GM21526 (cell line): Measurements from ENCODE around the gene MYO1D.

Experiments used
- ATAC-seq: cut with Tn5 transposase; IDR thresholded peaks from one replicate; pipeline ENCODE4 v1.9.1; 2021; ENCODE audit warnings: moderate library complexity; ENCODE audit not compliant: unreplicated experiment, low FRiP score

MYO1D gene

GRCh38 chr17:32497431-32498205, 379.3 kb downstream of the MYO1D start:
- no peak for ATAC-seq

GRCh38 chr17:32496395-32497073, 380.4 kb downstream of the MYO1D start:
- no peak for ATAC-seq

DNA sequence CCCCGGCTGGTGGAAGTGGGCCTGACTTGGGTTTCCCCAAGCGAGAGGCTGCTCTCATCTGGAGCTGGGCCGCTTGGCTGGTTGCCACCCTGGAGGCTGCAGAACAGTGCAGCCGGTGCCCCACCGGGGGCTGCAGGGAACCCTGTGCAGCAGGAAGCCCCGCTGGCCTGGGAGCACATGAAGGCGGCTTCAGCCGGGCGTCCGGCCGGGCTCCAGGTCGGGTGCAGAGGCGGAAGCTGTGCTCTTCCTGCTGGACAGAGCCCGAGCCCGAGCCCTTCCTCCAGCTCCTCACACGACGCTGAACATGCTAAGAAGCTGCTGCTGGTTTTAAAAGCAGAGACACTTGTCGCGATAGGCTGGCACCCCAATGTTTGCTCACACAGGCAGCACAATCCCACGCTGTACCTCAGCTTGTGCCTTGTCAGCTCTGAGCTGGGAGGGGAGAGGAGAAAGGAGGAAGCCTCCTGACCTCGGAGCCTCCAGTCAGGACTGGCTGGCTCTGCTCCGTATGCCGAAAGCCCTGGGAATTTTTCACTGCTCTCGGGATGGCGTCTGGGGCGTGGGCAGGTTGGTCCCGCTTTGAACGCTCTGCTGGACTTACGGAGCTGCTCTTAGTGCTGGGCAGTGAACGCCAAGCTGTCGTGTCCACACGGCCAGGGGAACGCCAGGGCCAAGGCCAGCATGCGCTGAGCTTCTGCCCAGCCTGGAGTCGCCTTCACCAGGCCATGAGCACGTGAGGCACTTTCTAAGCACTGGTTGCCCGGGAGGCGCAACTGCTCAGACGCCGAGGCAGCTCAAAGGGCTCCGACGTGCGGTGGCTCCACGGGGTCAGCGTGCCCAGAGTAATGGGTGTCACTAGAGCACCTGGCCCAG, 381.3 kb downstream of the MYO1D start:
- ATAC-seq, result no peak

DNA sequence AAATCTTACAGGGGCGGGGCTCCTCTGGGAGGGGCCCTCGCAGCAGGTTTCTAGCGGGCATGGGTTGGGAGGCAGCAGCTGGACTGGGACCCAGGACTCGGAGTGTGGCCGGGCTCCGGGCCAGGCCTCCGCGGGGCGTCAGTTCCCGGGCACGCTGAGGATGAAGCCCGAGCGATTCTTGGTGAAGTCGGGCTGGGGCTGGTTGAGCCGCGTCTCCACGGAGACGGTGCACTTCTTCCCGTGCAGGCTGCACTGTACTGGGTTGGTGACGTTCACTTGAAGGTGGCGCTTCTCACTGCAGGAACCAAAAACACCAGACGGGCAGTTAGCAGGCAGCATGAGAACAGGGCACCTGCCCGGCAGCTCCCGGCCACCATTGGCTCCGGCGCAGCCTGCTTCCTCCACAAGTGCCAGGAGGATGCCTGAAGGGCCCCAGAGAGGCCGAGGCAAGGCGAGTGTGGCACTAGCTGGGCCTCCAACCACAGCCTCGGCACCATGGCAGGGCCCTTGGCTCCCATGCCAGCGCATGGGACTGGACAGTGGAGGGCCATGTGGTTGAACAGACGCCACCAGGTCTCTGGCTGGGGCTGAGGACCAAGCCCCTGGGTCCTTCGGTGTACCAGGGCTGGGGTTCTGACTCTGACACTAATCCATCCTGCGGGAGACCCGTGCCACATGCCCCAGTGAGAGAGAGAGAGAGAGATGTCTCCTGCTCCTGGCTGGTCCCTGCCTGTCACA, 382.1 kb downstream of the MYO1D start:
- ATAC-seq, result no peak

DNA sequence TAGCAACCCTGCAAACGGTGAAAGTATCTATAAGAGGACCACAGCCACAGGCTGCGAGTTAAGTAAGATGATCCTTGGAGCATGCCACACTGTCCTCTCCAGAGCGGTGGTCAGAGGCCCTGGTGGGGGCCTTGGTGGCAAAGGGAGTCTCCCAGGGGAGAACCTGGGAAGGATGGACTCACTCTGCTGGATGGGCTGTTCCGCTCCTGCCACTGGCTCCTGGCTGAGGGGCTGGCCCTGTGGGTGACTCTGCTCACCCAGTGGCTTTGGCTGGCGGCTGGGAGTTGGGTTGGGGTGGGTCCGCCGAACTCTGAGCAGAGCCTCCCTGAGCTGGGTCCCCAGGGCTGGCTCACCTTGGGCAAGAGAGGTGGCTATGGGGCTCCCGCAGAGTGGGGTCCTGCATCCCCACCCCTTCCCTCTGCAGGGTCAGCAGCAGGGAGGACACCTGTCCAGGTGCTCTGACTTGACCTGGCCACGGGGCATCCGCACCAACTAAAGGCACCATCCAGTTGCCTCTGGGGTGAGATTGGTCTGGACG, 382.9 kb downstream of the MYO1D start:
- ATAC-seq, result no peak

GRCh38 chr17:32493571-32493970, 383.4 kb downstream of the MYO1D start:
- no peak for ATAC-seq

DNA sequence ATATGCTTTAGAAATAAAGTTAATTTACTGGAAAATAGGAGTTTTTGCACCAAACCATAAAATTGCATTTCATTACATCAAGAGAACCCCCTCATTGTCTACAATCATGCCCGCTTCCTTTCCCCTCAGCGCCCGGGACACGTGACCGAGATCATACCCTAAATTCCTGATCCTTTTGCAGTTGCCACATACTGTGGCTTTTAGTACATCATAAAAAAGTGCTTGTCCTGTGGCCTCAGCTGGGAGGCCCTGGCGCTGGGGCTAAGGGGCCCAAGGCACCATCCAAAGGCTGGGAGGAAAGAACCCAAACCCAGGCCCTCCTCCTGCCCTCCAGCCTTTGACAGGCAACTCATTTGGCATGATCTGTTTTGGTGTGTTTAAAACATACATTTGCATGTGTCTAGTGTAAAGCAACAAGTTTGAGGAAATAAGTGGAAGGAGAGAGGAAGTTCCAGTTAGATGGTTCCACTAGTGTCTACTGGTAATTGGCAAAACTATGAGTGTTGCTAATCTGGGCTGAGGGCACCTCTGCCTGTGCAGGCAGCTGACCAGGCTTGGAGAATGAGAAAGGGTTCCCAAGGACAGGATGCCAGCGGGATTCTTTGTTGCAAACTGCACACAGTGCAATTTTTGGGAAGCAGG, 384.2 kb downstream of the MYO1D start:
- no peak for ATAC-seq

GRCh38 chr17:32492264-32492589, 384.7 kb downstream of the MYO1D start:
- no peak for ATAC-seq

DNA sequence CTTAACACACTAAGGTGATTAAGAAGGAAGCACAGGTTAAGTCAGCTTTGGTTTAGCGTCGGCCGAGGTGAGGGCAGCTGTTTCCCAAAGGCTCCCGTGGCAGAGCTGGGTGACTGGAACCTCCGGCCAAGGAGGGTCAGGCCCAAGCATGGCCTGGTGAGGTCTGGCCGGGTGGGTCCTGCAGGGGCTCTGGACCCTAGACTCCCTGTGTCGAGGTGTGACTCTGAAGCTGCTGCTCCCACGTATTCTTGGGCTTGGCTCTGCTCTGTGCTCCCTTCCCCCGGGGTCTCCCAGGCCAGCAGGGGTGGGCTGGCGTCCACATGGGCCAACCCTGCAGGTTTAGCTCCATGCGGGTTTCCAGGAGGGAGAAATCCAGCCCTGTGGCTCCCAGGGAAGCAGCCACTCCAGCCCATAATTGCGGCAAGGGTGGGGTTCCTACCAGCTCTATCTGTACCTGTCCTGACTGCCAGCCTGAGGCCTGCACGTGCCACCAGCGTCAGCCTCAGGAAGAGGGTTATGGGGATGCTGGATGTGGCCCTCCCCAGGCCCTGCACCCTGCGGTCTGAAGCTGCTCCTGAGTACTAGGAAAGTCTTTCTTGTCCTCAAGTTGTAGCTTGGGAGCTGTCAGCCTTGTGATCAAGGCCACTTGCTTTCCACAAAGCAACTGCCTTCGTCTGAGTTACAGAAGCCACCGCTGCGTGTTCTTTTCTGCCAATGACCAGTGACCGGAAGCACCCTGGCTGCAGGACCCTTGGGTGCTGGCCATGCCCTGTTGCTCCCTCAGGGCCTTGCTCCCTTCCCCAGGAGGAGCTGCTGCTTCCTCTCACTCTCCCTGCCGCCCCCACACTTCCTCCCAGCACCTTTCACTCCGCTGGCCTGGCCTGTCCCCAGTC, 385.3 kb downstream of the MYO1D start:
- ATAC-seq, result no peak

- no peak for ATAC-seq
Measured at GRCh38 chr17:32490101-32490482, 386.8 kb downstream of the MYO1D start.

DNA sequence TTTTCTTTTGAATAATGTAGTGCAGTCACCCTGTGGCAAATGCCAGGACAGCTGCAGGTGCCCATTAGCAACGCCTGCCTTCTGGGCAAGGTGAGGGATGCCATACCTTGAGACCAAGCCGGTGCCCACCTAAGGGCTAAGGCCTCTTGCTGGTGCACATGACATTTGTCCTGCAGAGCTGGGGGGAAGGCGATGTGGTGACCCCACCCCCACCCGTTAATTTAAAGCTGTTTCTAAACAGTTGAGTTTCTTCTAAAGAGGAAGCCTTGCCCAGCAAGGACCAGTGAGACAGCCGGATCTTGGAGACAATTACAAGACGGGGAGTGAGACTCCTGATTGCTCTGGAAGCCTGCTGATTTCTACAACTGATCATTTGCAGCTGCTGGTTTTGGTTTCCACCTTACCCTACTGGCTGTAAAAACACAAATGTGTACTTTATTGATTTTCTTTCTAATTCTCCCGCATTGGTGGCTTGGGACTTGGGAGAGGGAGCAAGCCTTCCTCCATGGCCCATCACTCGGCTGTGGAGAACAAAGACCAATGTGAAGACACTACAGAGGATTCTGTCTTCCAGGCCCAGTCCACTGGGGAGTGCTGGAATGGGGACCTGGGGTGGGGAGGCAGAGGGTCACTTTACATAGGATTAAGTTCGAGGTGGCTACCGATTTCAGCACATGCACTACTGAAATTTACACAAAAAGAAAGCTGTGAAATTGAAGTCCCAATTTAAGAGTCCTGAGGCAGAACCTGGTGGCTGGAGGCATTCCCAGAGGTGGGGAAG, 387.4 kb downstream of the MYO1D start:
- ATAC-seq, result no peak

DNA sequence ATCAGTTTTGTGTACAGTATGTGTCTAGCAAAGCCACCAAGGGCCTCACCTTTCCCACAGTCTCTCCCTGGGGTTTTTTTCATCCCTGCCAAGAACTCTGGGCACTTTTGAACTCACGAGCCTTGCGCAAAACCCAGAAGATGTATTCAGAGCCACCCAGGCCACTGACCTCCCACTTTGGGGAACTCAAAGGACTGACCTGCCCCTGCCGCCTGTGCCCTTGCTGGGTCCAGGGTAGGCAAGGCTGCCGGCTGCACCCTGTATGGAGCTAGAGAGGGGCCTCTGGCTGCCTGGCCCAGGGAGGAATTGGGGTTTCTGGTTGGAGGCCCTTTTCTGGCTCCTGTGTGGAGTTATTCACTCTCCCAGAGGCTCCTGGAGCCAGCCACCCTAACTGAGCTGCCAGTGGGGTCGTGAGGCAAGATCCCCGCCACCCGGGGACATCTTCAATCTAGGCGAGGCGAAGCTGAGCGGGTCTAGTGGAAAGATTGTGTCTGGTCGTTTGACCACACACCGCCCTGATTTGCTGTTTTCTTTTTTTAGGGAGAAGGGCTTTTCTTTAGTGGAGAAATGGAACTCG, 388.2 kb downstream of the MYO1D start:
- ATAC-seq, result no peak

DNA sequence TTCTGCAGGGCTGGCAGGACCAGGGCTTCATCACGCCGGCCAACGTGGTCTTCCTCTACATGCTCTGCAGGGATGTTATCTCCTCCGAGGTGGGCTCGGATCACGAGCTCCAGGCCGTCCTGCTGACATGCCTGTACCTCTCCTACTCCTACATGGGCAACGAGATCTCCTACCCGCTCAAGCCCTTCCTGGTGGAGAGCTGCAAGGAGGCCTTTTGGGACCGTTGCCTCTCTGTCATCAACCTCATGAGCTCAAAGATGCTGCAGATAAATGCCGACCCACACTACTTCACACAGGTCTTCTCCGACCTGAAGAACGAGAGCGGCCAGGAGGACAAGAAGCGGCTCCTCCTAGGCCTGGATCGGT, 388.8 kb downstream of the MYO1D start:
- ATAC-seq, result no peak

DNA sequence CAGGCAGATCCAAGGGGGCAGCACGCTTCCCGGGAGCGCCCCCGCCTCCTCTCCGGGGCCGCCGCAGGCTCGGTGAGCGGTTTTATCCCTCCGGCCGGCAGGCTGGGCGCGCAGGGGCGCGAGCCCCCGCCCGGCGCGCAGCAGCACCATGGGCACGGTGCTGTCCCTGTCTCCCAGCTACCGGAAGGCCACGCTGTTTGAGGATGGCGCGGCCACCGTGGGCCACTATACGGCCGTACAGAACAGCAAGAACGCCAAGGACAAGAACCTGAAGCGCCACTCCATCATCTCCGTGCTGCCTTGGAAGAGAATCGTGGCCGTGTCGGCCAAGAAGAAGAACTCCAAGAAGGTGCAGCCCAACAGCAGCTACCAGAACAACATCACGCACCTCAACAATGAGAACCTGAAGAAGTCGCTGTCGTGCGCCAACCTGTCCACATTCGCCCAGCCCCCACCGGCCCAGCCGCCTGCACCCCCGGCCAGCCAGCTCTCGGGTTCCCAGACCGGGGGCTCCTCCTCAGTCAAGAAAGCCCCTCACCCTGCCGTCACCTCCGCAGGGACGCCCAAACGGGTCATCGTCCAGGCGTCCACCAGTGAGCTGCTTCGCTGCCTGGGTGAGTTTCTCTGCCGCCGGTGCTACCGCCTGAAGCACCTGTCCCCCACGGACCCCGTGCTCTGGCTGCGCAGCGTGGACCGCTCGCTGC, 389.3 kb downstream of the MYO1D start:
- no peak for ATAC-seq

GRCh38 chr17:32486701-32487472, 390.0 kb downstream of the MYO1D start, which contains the start of gene CDK5R1:
CDK5R1 (plus strand) TSS chr17:32486993; CDS start chr17:32487621, 628 bp downstream.
- ATAC-seq, result peak; percentile 39

DNA sequence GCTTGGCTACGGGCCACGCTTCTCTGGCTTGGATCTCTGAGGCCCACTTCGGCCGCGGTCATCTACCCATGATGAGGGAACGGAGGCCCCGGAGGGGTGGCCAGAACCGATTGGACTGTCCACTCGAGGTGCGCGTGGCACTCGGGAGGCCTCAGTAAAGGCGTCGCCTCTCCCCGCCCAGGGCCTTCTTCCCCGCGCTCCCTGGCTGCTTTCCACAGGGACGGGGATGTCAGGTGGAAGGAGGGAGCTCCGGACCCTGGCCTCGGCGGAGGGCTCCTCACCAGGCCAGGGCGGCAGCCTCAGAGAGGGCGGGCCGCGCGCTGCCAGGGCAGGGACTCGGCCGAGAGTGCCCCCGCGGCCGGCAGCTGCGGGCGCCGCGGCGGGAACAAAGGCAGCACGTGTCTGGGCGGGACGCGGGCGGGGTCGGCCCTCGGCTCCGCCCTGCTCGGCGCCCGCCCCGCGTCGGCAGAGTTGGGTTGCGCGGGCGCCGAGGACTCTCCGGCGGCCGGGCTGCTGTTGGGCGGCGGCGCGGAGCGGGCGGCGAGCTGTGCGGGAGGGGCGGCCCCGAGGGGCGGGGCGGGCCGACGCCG, 390.7 kb downstream of the MYO1D start:
- peak; percentile 36 for ATAC-seq
